ENCODE results near the gene CYS1.
"Not testable (repeated sequence)": the region's sequence is repeated elsewhere in the genome, so short reads cannot be mapped to it uniquely, and the experiment has no call there.

DNA sequence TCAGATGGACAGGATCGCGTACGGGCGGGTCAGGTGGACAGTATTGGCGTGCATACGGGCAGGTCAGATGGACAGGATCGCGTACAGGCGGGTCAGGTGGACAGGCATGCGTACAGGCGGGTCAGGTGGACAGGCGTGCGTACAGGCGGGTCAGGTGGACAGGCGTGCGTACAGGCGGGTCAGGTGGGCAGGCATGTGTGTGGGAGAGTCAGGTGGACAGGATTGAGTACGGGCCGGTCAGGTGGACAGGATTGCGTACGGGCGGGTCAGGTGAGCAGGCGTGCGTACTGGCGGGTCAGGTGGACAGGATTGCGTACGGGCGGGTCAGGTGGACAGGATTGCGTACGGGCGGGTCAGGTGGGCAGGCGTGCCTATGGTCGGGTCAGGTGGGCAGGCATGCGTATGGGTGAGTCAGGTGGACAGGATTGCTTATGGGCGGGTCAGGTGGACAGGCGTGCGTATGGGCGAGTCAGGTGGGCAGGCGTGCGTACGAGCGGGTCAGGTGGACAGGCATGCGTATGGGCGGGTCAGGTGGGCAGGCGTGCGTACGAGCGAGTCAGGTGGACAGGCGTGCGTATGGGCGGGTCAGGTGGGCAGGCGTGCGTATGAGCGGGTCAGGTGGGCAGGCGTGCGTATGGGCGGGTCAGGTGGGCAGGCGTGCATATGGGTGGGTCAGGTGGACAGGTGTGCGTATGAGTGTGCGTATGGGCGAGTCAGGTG lies 68.4 kb downstream of the CYS1 start:
- TF ChIP-seq CTCF, POLR2A (IDR thresholded peaks at IDR 0.05): not testable (repeated sequence)

All from breast epithelium (tissue), 3 donors.